NCI-H526 treated with DMSO at 0.1 percent for 48 hours (cell line): Measurements from ENCODE around the gene GLRX2.

Experiments used
- DNase-seq: peaks from one replicate; lab custom pipeline; 2025; lab: John Stamatoyannopoulos, UW

GLRX2 gene

GRCh38 chr1:193111641-193112090 lies 6.5 kb upstream of the GLRX2 start:
- DNase-seq: no peak

- no peak for DNase-seq
These were observed 5.7 kb upstream of the GLRX2 start for GRCh38 chr1:193110864-193111263.

- no peak for DNase-seq
These were observed 5.0 kb upstream of the GLRX2 start for GRCh38 chr1:193110246-193110645.

GRCh38 chr1:193109619-193110018 lies 4.4 kb upstream of the GLRX2 start:
- DNase-seq: no peak

- no peak for DNase-seq
These were observed 3.3 kb upstream of the GLRX2 start for GRCh38 chr1:193108471-193108870.

- DNase-seq: no peak
These were observed 585 bp upstream of the GLRX2 start for GRCh38 chr1:193105821-193106177.

- DNase-seq: peak; percentile 61
These were observed 710 bp downstream of the GLRX2 start for GRCh38 chr1:193104502-193104906.

GRCh38 chr1:193103759-193104501 lies 1.3 kb downstream of the GLRX2 start:
- DNase-seq: no peak

GRCh38 chr1:193102662-193103061 lies 2.6 kb downstream of the GLRX2 start:
- DNase-seq: no peak

- no peak for DNase-seq
These were observed 11.1 kb downstream of the GLRX2 start for GRCh38 chr1:193094112-193094511.

GRCh38 chr1:193090865-193091264 lies 14.3 kb downstream of the GLRX2 start:
- DNase-seq: no peak

- DNase-seq: no peak
These were observed 17.3 kb downstream of the GLRX2 start for GRCh38 chr1:193087893-193088292.

- DNase-seq: no peak
These were observed 18.9 kb downstream of the GLRX2 start for GRCh38 chr1:193086342-193086741.

GRCh38 chr1:193085263-193085662 lies 20.0 kb downstream of the GLRX2 start:
- DNase-seq: no peak

- DNase-seq: no peak
These were observed 21.7 kb downstream of the GLRX2 start for GRCh38 chr1:193083365-193084088.

GRCh38 chr1:193079187-193079586 lies 26.0 kb downstream of the GLRX2 start:
- DNase-seq: no peak

GRCh38 chr1:193077991-193078390 lies 27.2 kb downstream of the GLRX2 start:
- DNase-seq: no peak

- DNase-seq: no peak
These were observed 34.3 kb downstream of the GLRX2 start for GRCh38 chr1:193070942-193071341.

- no peak for DNase-seq
These were observed 34.8 kb downstream of the GLRX2 start for GRCh38 chr1:193070386-193070753.

GRCh38 chr1:193069748-193070385 lies 35.3 kb downstream of the GLRX2 start:
- DNase-seq: no peak

- no peak for DNase-seq
These were observed 37.2 kb downstream of the GLRX2 start for GRCh38 chr1:193068013-193068412.

- DNase-seq: no peak
These were observed 38.6 kb downstream of the GLRX2 start for GRCh38 chr1:193066606-193067005.

- DNase-seq: no peak
These were observed 39.3 kb downstream of the GLRX2 start for GRCh38 chr1:193065954-193066353.
